ENCODE data around the gene POLG2.

GRCh38 chr17:64503341-64503740 is 6.5 kb upstream of the POLG2 start:
- TF ChIP-seq CTCF (IDR thresholded peaks at IDR 0.05) (no peak), POLR2A (IDR thresholded peaks at IDR 0.05) (no peak)
